K562 (cell line): ENCODE results near the gene TIGIT. TPM values are rescaled to one million over a fixed set of nuclear protein-coding genes. Genes with fewer than 3 reads are reported as not detected.
A peak's percentile ranks its signal among the peaks of the same experiment; 100 is the strongest.

Source experiments
- ATAC-seq: fragments of 200-7000 bp; cut with Tn5 transposase; 3 replicates; pipeline ENCODE4 v1.9.1; 2020; ENCODE audit warnings: moderate library complexity
- BruUV-seq: library from RNA; stranded (reverse); fragments of 400-500 nt; replicated peaks from 2 replicates; lab custom pipeline; 2021; lab: Mats Ljungman, UMichigan
- CTCF ChIA-PET: fragments of 300-600 bp; formaldehyde crosslinking; extraction: SDS; loops from one replicate; lab custom pipeline; 2021; ENCODE audit warnings: low intra/inter-chr PET ratio; lab: Yijun Ruan, JAX
- POLR2A ChIA-PET: fragments of 300-600, 350-650 bp; sonication (Branson Sonifier 250); formaldehyde crosslinking; extraction: SDS; loops from one replicate; lab custom pipeline; 2021; ENCODE audit warnings: antibody characterized with exemption, inconsistent platforms; lab: Yijun Ruan, JAX
- DNase-seq, 4 experiments: peaks; one replicate each; pipeline versions ENCODE4 v3.0.0 to v3.0.0-alpha.2; 2011 to 2018; ENCODE audit warnings: low spot score in 3 of 4, mixed read lengths in 3 of 4; ENCODE audit errors: extremely low read depth in 1 of 4
- FAIRE-seq: peaks from 2 replicates; lab custom pipeline; 2011; peaks lifted over from hg19 to GRCh38; lab: Jason Lieb, UNC
- H2AFZ ChIP-seq: 2 replicates; pipeline ENCODE4 v1.6.0; 2011; ENCODE audit warnings: low read depth, low read length, control low read depth, inconsistent platforms
- H3K27ac ChIP-seq: fragments of 200-600 bp; 3 replicates; pipeline ENCODE4 v1.8.0; 2011; ENCODE audit warnings: low read depth, mild to moderate bottlenecking, control low read depth, inconsistent platforms, low read length, moderate library complexity, mixed read lengths; ENCODE audit errors: extremely low read depth
- H3K27me3 ChIP-seq, 2 experiments: fragments of 300-600 bp in 1 of 2; 2 replicates in 1 of 2; 3 replicates in 1 of 2; pipeline versions ENCODE4 v1.6.0 to v1.8.0; 2011; ENCODE audit warnings: inconsistent platforms in 2 of 2, low read length in 2 of 2, mild to moderate bottlenecking in 1 of 2, mixed read lengths in 1 of 2, moderate library complexity in 1 of 2; ENCODE audit not compliant: control insufficient read depth in 2 of 2, insufficient read depth in 2 of 2
- H3K36me3 ChIP-seq: fragments of 300-600 bp; 3 replicates; pipeline ENCODE4 v1.8.0; 2011; ENCODE audit warnings: mild to moderate bottlenecking, low read length, inconsistent platforms; ENCODE audit not compliant: control insufficient read depth, insufficient read depth
- H3K4me1 ChIP-seq, 2 experiments: fragments of 200-600 bp in 1 of 2; replicated peaks in 1 of 2; 2 replicates in 1 of 2; 3 replicates in 1 of 2; pipeline versions ENCODE4 v1.5.1 to v1.8.0; 2011; ENCODE audit warnings: inconsistent platforms in 2 of 2, low read length in 2 of 2, mild to moderate bottlenecking in 1 of 2, mixed read lengths in 1 of 2, moderate library complexity in 1 of 2; ENCODE audit not compliant: control insufficient read depth in 2 of 2, insufficient read depth in 2 of 2
- H3K4me2 ChIP-seq: 2 replicates; pipeline ENCODE4 v1.6.1; 2011; ENCODE audit warnings: low read length, control low read depth, inconsistent platforms, mixed read lengths; ENCODE audit not compliant: insufficient read depth
- H3K4me3 ChIP-seq: fragments of 200-600 bp; sonication (generic), shearing (Covaris generic); 2 replicates; pipeline ENCODE4 v1.5.1; 2016; ENCODE audit warnings: control low read depth, inconsistent platforms
- H3K79me2 ChIP-seq: fragments of 200-600 bp; 3 replicates; pipeline ENCODE4 v1.8.0; 2011; ENCODE audit warnings: low read length, inconsistent platforms; ENCODE audit not compliant: control insufficient read depth, insufficient read depth
- H3K9ac ChIP-seq, 2 experiments: 2 replicates each; pipeline versions ENCODE4 v1.6.0 to v1.6.1; 2011; ENCODE audit warnings: low read depth in 2 of 2, low read length in 2 of 2, control low read depth in 1 of 2, inconsistent platforms in 1 of 2, mild to moderate bottlenecking in 1 of 2, mixed read lengths in 1 of 2; ENCODE audit not compliant: insufficient read depth in 1 of 2
- H3K9me1 ChIP-seq: one replicate; pipeline ENCODE4 v1.6.0; 2011; ENCODE audit warnings: inconsistent platforms, mild to moderate bottlenecking, low read length, moderate library complexity; ENCODE audit not compliant: control insufficient read depth, insufficient read depth
- H3K9me3 ChIP-seq: replicated peaks from 2 replicates; pipeline ENCODE4 v1.5.1; 2011; ENCODE audit warnings: low read depth, low read length, inconsistent platforms; ENCODE audit not compliant: control insufficient read depth, insufficient read depth
- H4K20me1 ChIP-seq: replicated peaks from 2 replicates; pipeline ENCODE4 v1.6.1; 2011; ENCODE audit warnings: low read length, inconsistent platforms, mixed read lengths; ENCODE audit not compliant: control insufficient read depth, insufficient read depth
- CEBPG ChIP-seq, 3 experiments: fragments of 200-800 bp in 1 of 3; sonication (Bioruptor generic) in 1 of 3; sonication (generic) in 1 of 3; formaldehyde crosslinking in 1 of 3; IDR thresholded peaks in 2 of 3; conservative IDR thresholded peaks in 1 of 3; 2 replicates each; pipeline versions ENCODE4 v1.6.1 to v1.8.0; 2016 to 2022; ENCODE audit warnings: missing compliant biosample characterization in 2 of 3, missing genetic modification characterization in 2 of 3, mild to moderate bottlenecking in 1 of 3, missing genetic modification reagents in 1 of 3
- FOXA1 ChIP-seq: fragments of 450-650 bp; IDR thresholded peaks from 2 replicates; pipeline ENCODE4 v1.6.1; 2016; ENCODE audit warnings: mild to moderate bottlenecking, borderline replicate concordance
- HLTF ChIP-seq: fragments of 450-650 bp; IDR thresholded peaks from 2 replicates; pipeline ENCODE4 v1.6.1; 2016
- KLF13 ChIP-seq: fragments of 450-650 bp; IDR thresholded peaks from 2 replicates; pipeline ENCODE4 v1.6.1; 2016; ENCODE audit warnings: missing genetic modification characterization, low read depth, mild to moderate bottlenecking, missing compliant biosample characterization, moderate library complexity, borderline replicate concordance
- PRPF4 ChIP-seq: fragments of 200-400 bp; formaldehyde crosslinking; IDR thresholded peaks from one replicate; pipeline ENCODE4 v1.6.1; 2017; ENCODE audit warnings: low read length, low read depth, mild to moderate bottlenecking; ENCODE audit not compliant: insufficient read depth, poor library complexity, severe bottlenecking
- WGBS: fragments of 100-300 bp; shearing (Covaris generic); methylation state at CpG from one replicate; pipeline ENCODE4 v1.1.6; 2016; ENCODE audit warnings: low coverage, mixed read lengths; ENCODE audit not compliant: insufficient coverage; ENCODE audit errors: missing lambda C conversion rate; 5-methylcytosine and 5-hydroxymethylcytosine counted together
- in situ Hi-C: fragments of 300-500 bp; cut with MboI; formaldehyde crosslinking; loops from 4 replicates; pipeline ENCODE4 v1.15.0; 2018; ENCODE audit warnings: inconsistent platforms, mixed read lengths
- intact Hi-C: fragments of 100-400 bp; cut with micrococcal nuclease; formaldehyde crosslinking; loops from 2 replicates; pipeline ENCODE4 v1.14.2; 2022
- polyA plus RNA-seq, 8 experiments: library from polyadenylated mRNA; depleted of rRNA in 4 of 8; stranded (reverse) in 5 of 8; unstranded in 3 of 8; fragments of >200 nt; fragmentation: Nextera tagmentation in 2 of 8; fragmentation: Illumina TruSeq in 1 of 8; extraction: Ambion mirVana in 2 of 8; extraction: Trizol in 1 of 8; gene quantifications; 2 replicates each; pipeline versions ENCODE4 v1.2.1 to v1.2.3, GENCODE V29; 2011 to 2014; ENCODE audit warnings: inconsistent platforms in 1 of 8, missing spikeins in 1 of 8
- total RNA-seq, 7 experiments: library from RNA; depleted of rRNA in 6 of 7; stranded (reverse); fragments of >200 nt in 6 of 7; fragmentation: Illumina TruSeq in 2 of 7; extraction: Trizol in 2 of 7; gene quantifications; 2 replicates each; pipeline versions ENCODE4 v1.2.1 to v1.2.3, GENCODE V29; 2011 to 2021; ENCODE audit warnings: low replicate concordance in 1 of 7
- TF ChIP-seq, protein P1 (sequence below): fragments of 250-450 bp; sonication (Bioruptor Pico); IDR thresholded peaks from 2 replicates; pipeline ENCODE4 v1.4.0; 2020; ENCODE audit warnings: mild to moderate bottlenecking, moderate library complexity
- TF ChIP-seq, protein P2 (sequence below), 2 experiments: IDR thresholded peaks in 1 of 2; conservative IDR thresholded peaks in 1 of 2; 2 replicates each; pipeline ENCODE4 v1.6.1; 2016; ENCODE audit warnings: low read depth in 2 of 2, mild to moderate bottlenecking in 1 of 2, missing compliant biosample characterization in 1 of 2, missing genetic modification characterization in 1 of 2, moderate library complexity in 1 of 2

Gene TIGIT
- total and polyA plus RNA-seq, 9 of the 15 experiments (the other 6 are each of a cell fraction or from before 2014, with no cell fraction given) = 0.11 TPM; not detected in 8

DNA sequence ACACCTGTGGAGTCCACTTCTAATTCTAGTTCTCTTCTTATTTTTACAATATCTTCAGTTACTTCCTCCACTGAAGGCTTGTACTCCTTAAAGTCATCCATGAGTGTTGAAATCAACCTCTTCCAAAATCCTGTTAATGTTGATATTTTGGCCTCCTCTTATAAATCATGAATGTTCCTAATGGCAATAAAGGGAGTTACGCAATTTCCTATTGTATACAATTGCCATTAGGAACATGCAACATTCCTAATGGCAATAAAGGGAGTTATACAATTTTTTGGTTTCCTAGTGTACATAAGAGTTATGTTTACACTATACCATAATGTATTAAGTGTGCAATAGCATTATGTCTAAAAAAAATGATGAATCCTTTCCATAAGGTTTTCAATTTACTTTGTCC lies 9.2 kb upstream of the TIGIT start:
- H3K79me2 ChIP-seq = no peaks in the 10 kb centered on the region
- ChIA-PET POLR2A (no interaction called here), CTCF (no interaction called here)
- 13% methylated on average over 1 of the region's 1 CpG for WGBS
- H3K9ac ChIP-seq = no peak overlapping the region
- no peaks in the 10 kb centered on the region for H3K9me3 ChIP-seq
- TF ChIP-seq PRPF4 (no peak), CEBPG (CRISPR knock-in tag; IDR thresholded peaks at IDR 0.05) (no peak), CEBPG (tag; conservative IDR thresholded peaks at IDR 0.05 in 1 of 2, IDR thresholded peaks at IDR 0.05 in 1 of 2) (peak in 1 of 2 experiments; percentile 49; a peak in 2 of 4 replicates)
- intact Hi-C loops (no loop called here), in situ Hi-C loops (no loop called here)
- FAIRE-seq (no peak), ATAC-seq (no peak), DNase-seq (no peak)
- no peak overlapping the region for H3K4me3 ChIP-seq
- no peaks in the 10 kb centered on the region for H3K36me3 ChIP-seq
- no peak overlapping the region for H3K27ac ChIP-seq
- H3K4me1 ChIP-seq = no peaks in the 10 kb centered on the region
- no peaks in the 10 kb centered on the region for H3K27me3 ChIP-seq
- no peaks in the 10 kb centered on the region for H4K20me1 ChIP-seq
- H2AFZ ChIP-seq = no peak overlapping the region
- no peaks in the 10 kb centered on the region for H3K9me1 ChIP-seq
- no TSS peak for BruUV-seq
- H3K4me2 ChIP-seq = no peak overlapping the region

DNA sequence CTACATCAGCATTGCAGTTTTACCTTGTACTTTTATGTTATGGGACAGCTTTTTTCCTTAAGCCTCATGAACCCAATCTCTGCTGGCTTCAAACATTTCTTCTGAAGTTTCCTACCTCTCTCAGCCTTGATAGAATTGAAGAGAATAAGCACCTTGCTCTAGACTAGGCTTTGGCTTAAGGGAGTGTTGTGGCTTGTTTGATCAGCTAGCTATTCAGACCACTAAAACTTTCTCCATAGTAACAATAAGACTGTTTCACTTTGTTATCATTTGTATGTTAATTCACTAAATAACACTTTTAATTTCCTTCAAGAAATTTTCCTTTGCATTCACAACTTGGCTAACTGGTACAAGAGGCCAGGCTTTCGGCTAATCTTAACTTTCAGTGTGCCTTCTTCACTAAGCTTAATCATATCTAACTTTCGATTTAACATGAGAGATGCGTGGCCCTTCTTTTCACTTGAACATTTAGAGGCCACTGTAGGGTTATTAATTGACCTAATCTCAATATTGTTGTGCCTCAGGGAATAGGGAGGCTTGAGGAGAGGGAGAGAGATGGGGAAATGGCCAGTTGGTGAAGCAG lies 8.1 kb upstream of the TIGIT start:
- no peak for FAIRE-seq
- ATAC-seq = no peak
- TF ChIP-seq FOXA1 (no peak), HLTF (no peak), KLF13 (tag) (no peak)
- TF ChIP-seq, protein P1, sequence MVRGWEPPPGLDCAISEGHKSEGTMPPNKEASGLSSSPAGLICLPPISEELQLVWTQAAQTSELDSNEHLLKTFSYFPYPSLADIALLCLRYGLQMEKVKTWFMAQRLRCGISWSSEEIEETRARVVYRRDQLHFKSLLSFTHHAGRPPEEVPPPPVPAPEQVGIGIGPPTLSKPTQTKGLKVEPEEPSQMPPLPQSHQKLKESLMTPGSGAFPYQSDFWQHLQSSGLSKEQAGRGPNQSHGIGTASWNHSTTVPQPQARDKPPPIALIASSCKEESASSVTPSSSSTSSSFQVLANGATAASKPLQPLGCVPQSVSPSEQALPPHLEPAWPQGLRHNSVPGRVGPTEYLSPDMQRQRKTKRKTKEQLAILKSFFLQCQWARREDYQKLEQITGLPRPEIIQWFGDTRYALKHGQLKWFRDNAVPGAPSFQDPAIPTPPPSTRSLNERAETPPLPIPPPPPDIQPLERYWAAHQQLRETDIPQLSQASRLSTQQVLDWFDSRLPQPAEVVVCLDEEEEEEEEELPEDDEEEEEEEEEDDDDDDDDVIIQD = no peak
- TF ChIP-seq, protein P2, sequence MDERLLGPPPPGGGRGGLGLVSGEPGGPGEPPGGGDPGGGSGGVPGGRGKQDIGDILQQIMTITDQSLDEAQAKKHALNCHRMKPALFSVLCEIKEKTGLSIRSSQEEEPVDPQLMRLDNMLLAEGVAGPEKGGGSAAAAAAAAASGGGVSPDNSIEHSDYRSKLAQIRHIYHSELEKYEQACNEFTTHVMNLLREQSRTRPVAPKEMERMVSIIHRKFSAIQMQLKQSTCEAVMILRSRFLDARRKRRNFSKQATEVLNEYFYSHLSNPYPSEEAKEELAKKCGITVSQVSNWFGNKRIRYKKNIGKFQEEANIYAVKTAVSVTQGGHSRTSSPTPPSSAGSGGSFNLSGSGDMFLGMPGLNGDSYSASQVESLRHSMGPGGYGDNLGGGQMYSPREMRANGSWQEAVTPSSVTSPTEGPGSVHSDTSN (CRISPR knock-in tag; IDR thresholded peaks at IDR 0.05; ENCODE audit: low read depth) = no peak
- TF ChIP-seq, protein P2 (tag; conservative IDR thresholded peaks at IDR 0.05; ENCODE audit: low read depth) = no peak

More for the DNA sequence above, 8.1 kb upstream of the TIGIT start:
- DNase-seq = no peak
- in situ Hi-C loops = no loop called here
- Histone ChIP-seq H3K4me2 (no peak overlapping the region), H4K20me1 (no peaks in the 10 kb centered on the region), H3K27me3 (no peaks in the 10 kb centered on the region), H2AFZ (no peak overlapping the region), H3K36me3 (no peaks in the 10 kb centered on the region), H3K9me1 (no peaks in the 10 kb centered on the region), H3K9me3 (no peaks in the 10 kb centered on the region), H3K4me1 (0 out of 5 replicates have a peak, but pooled peaks cover 0 to under 1% of the 10 kb centered on the region in 2 experiments), H3K9ac (no peak overlapping the region), H3K79me2 (no peaks in the 10 kb centered on the region), H3K4me3 (no peak overlapping the region), H3K27ac (no peak overlapping the region)
- no TSS peak for BruUV-seq
- POLR2A ChIA-PET = no interaction called here
- WGBS = 0% methylated on average over 3 of the region's 3 CpGs
- intact Hi-C loops = no loop called here
- CTCF ChIA-PET = no interaction called here
